GM12864 (cell line): ENCODE measurements around the gene POLR3K.
A peak's percentile ranks its signal among the peaks of the same experiment; 100 is the strongest.
"Not testable (repeated sequence)": the region's sequence is repeated elsewhere in the genome, so short reads cannot be mapped to it uniquely, and the experiment has no call there.

ENCODE experiments used
- DNase-seq: peaks from one replicate; pipeline ENCODE4 v3.0.0-alpha.2; 2011; ENCODE audit warnings: low read depth
- H3K4me3 ChIP-seq: 2 replicates; pipeline ENCODE4 v1.5.1; 2011; ENCODE audit warnings: mild to moderate bottlenecking, low read depth, low read length, control low read depth
- CTCF ChIP-seq: IDR thresholded peaks from 2 replicates; pipeline ENCODE4 v1.5.1; 2011; ENCODE audit warnings: low read depth, mild to moderate bottlenecking, moderate library complexity, low read length, control low read depth, inconsistent platforms; ENCODE audit errors: missing control alignments

POLR3K gene

DNA sequence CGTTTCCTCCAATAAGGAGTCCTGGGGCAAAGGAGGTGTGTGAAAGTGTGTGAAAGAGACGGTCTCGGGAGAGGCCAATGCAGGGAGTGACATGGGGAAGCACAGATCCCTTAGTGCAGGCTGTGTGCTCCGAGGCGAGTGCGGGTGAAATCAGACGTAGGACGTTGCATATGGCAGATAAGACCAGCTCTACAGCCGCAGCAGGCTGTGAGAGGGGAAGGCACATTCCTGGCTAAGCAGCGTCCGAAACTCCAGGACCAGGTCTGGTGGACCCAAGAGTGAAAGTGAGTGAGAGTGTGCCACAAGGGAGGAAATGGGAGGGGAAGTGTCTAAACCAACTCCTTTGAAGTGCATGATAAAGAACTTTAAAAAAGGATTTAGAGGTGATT, 11.3 kb downstream of the POLR3K start:
- no peak for TF ChIP-seq CTCF
- H3K4me3 ChIP-seq, result no peak overlapping the region
- DNase-seq, result no peak

- no peak for TF ChIP-seq CTCF
- H3K4me3 ChIP-seq, result no peak overlapping the region
Observed at GRCh38 chr16:41439-42068, 11.9 kb downstream of the POLR3K start.

GRCh38 chr16:38941-39892, 14.2 kb downstream of the POLR3K start:
- TF ChIP-seq CTCF, result no peak
- DNase-seq, result peak; percentile 71
- no peak overlapping the region for H3K4me3 ChIP-seq

More at GRCh38 chr16:41439-42068, 11.9 kb downstream of the POLR3K start:
- no peak for DNase-seq

- DNase-seq, result not testable (repeated sequence)
Observed at GRCh38 chr16:38206-38605, 15.2 kb downstream of the POLR3K start.

GRCh38 chr16:37511-37910, 15.9 kb downstream of the POLR3K start:
- no peak for DNase-seq
- no peak for TF ChIP-seq CTCF

More at GRCh38 chr16:38206-38605, 15.2 kb downstream of the POLR3K start:
- H3K4me3 ChIP-seq, result not testable (repeated sequence)

DNA sequence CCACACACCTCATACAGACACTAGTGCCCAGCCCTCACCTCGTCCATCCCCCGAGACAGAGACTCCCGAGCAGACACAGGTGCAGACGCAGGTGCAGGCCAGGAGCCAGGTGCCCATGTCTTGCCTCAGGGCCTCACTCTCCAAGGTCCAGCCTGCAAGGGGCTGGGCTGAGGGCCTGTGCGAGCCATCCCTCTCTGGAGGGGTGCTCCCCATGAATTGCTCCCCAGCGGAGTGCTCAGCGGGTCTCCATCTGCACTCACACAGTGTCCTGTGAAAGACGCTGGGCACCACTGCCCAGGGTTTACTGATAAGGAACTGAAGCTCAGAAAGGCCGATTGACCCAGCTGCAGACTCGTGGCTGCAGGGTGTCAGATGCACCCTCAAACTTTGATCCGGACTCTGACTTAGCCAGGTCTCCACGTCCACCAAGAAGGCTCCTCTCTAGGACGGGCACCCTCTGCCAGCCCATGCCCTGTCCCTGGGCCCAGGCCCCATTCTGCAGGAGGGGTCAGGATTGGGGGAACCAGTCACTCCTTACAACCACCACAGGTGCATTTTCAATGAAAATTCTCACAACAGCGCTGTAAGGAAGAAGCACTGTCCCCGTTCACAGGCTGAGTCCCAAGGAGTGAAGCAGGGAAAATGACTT, 16.9 kb downstream of the POLR3K start:
- H3K4me3 ChIP-seq, result no peak overlapping the region
- no peak for DNase-seq
- no peak for TF ChIP-seq CTCF

More at GRCh38 chr16:37511-37910, 15.9 kb downstream of the POLR3K start:
- no peak overlapping the region for H3K4me3 ChIP-seq

DNA sequence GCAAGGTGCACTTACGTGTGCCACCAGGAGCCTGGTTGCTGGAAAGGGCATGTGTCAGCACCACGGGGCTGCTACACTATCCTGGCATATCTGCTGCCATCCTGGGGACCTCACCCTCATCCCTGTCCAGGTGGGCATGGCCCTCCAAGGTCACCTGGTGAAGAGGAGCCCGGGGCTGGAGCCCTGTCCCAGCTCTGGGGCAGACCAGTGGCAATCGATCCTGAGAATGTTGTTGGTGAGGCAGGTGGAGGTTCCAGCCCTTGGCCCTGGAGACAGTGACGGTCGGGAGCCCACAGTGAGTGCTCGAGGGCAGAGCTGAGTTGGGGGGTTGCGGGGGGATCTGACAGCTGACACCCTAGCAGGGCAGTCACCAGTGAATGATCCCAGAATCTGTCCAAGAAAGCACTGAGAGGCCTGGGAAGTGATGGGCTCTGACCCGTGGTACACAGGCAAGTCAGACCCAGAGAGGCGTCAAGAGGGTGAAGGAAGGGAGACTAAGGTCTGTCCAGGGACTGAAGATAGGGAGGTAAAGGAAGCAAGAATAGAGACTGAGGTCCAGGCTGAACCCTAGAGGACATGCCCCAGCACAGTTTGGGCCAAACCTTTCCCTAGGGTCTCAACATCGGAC, 17.6 kb downstream of the POLR3K start:
- DNase-seq, result no peak
- no peak overlapping the region for H3K4me3 ChIP-seq
- no peak for TF ChIP-seq CTCF
